ENCODE data around the gene RSPH3.

Gene RSPH3

GRCh38 chr6:158924499-158925455 lies 75.2 kb downstream of the RSPH3 start:
- DNase-seq, result no peak

- DNase-seq, result no peak
Observed at GRCh38 chr6:158923805-158924498, 76.0 kb downstream of the RSPH3 start.
